Sigmoid colon (tissue), 7 donors: Measurements from ENCODE around the gene C1orf74. TPM values are rescaled to one million over a fixed set of nuclear protein-coding genes. Genes with fewer than 3 reads are reported as not detected.

Source experiments
- DNase-seq: peaks from one replicate; pipeline ENCODE4 v3.0.0-alpha.2; 2019
- H3K27ac ChIP-seq, 4 donors: fragments of 200-600 bp; sonication (generic); one replicate each; pipeline ENCODE4 v1.5.1; 2016 to 2019; ENCODE audit warnings: mild to moderate bottlenecking in 1 of 4
- H3K27me3 ChIP-seq, 3 donors: fragments of 200-600 bp; sonication (generic); one replicate each; pipeline ENCODE4 v1.5.1; 2019; ENCODE audit warnings: mild to moderate bottlenecking in 1 of 3
- H3K36me3 ChIP-seq, 4 donors: fragments of 200-600 bp; sonication (generic); one replicate each; pipeline ENCODE4 v1.5.1; 2016 to 2019
- H3K4me1 ChIP-seq, 4 donors: fragments of 200-600 bp; sonication (generic); one replicate each; pipeline ENCODE4 v1.5.1; 2017 to 2019
- H3K4me3 ChIP-seq, 4 donors: fragments of 200-600 bp; sonication (generic); one replicate each; pipeline ENCODE4 v1.5.1; 2017 to 2019; ENCODE audit warnings: mild to moderate bottlenecking in 2 of 4, moderate library complexity in 1 of 4
- H3K9me3 ChIP-seq, 4 donors: fragments of 200-600 bp in 3 of 4; sonication (generic) in 3 of 4; one replicate each; pipeline versions ENCODE4 v1.5.1 to v1.6.1; 2013 to 2019
- EP300 ChIP-seq, 4 donors: sonication (generic); formaldehyde crosslinking; IDR thresholded peaks; one replicate each; pipeline ENCODE4 v1.6.1; 2017; ENCODE audit warnings: antibody characterized with exemption in 4 of 4
- POLR2A ChIP-seq, 2 donors: fragments of 450-650 bp; IDR thresholded peaks; one replicate each; pipeline ENCODE4 v1.6.1; 2016; ENCODE audit warnings: antibody characterized with exemption in 2 of 2, mild to moderate bottlenecking in 2 of 2, moderate library complexity in 2 of 2
- POLR2AphosphoS5 ChIP-seq, 4 donors: sonication (generic); formaldehyde crosslinking; IDR thresholded peaks; one replicate each; pipeline ENCODE4 v1.6.1; 2017; ENCODE audit warnings: antibody characterized with exemption in 4 of 4
- WGBS, 2 donors: extraction: QIAGEN DNeasy Blood & Tissue Kit; methylation state at CpG; one replicate each; pipeline ENCODE4 v1.1.7; 2013; 5-methylcytosine and 5-hydroxymethylcytosine counted together
- intact Hi-C: fragments of 100-400 bp; cut with DNase I; formaldehyde crosslinking; loops from one replicate; pipeline ENCODE4 v1.15.1; 2023
- polyA plus RNA-seq, 3 donors: library from polyadenylated mRNA; stranded (reverse); fragments of 200-250 nt; gene quantifications; one replicate each; pipeline ENCODE4 v1.2.3, GENCODE V29; 2013
- total RNA-seq, 4 donors: library from RNA; depleted of rRNA; stranded (reverse); fragments of >200 nt; gene quantifications; one replicate each; pipeline ENCODE4 v1.1.0, GENCODE V29; 2016
- TF ChIP-seq, protein P1 (sequence below), 4 experiments: fragments of 450-650 bp in 3 of 4; fragments of 200-600 bp in 1 of 4; IDR thresholded peaks; one replicate each; pipeline ENCODE4 v1.5.1; 2016 to 2019; ENCODE audit warnings: antibody characterized with exemption in 4 of 4, mild to moderate bottlenecking in 3 of 4, moderate library complexity in 2 of 4
- donor health status: healthy with polysubstance abuse.
- donor health status: Bipolar disorder and iron deficiency.
- donor health status: healthy.

The C1orf74 gene
- total and polyA plus RNA-seq, 7 donors = 0.28 to 1.8 (median 1.2) TPM

DNA sequence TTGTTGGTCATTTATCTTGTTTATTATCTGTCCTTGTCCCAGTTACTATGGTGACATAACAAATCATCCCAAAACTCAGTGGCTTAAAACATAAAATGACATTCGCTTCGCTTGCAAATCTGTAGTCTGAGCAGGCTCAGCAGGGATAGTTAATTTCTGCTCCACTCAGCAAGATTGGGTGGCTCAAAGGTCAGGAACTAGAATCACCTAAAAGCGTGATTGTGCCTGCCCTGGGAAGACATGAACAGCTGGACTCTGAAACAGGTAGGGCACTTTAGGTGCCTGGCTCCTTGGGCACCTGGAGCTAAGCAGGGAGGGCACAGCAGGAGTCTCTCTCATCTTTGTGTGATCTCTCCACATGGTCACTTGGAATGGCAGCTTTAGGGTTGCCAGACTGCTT is 43.2 kb downstream of the C1orf74 start:
- TF ChIP-seq, protein P1, sequence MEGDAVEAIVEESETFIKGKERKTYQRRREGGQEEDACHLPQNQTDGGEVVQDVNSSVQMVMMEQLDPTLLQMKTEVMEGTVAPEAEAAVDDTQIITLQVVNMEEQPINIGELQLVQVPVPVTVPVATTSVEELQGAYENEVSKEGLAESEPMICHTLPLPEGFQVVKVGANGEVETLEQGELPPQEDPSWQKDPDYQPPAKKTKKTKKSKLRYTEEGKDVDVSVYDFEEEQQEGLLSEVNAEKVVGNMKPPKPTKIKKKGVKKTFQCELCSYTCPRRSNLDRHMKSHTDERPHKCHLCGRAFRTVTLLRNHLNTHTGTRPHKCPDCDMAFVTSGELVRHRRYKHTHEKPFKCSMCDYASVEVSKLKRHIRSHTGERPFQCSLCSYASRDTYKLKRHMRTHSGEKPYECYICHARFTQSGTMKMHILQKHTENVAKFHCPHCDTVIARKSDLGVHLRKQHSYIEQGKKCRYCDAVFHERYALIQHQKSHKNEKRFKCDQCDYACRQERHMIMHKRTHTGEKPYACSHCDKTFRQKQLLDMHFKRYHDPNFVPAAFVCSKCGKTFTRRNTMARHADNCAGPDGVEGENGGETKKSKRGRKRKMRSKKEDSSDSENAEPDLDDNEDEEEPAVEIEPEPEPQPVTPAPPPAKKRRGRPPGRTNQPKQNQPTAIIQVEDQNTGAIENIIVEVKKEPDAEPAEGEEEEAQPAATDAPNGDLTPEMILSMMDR (IDR thresholded peaks at IDR 0.05) = no peak
- TF ChIP-seq EP300 (IDR thresholded peaks at IDR 0.05) (no peak), POLR2A (IDR thresholded peaks at IDR 0.05) (no peak), POLR2AphosphoS5 (IDR thresholded peaks at IDR 0.05) (no peak)
- Histone ChIP-seq H3K27ac (no peak overlapping the region), H3K9me3 (no peaks in the 10 kb centered on the region), H3K4me1 (peaks cover 0 to 15% (median 10%) of the 10 kb centered on the region in 4 donors), H3K4me3 (no peak overlapping the region), H3K27me3 (no peaks in the 10 kb centered on the region), H3K36me3 (no peaks in the 10 kb centered on the region)
- intact Hi-C loops = no loop called here
- 68 to 86% methylated on average over 3 of the region's 3 CpGs for WGBS, 2 donors
- DNase-seq = no peak

DNA sequence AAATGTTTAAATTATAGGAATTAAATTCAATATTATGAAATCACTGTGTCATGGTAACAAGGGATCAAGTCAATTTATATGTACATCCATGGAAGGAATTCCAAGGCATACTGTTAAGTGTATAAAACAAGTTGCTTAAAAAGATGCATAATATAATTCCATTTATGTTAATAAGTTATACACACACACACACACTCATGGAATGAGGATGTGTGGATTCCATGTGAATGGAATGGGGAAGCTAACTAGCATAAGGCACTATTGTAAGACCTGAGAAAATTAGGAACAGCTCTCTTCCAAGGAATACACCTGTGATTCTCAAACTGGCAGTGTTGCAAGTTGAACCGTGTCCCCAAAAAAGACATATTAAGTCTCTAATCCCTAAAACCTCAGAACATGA is 46.1 kb downstream of the C1orf74 start:
- intact Hi-C loops = no loop called here
- 90 to 91% methylated on average over 1 of the region's 1 CpG for WGBS, 2 donors
- H3K4me1 ChIP-seq = peaks cover 0 to 26% (median 16%) of the 10 kb centered on the region in 4 donors
- no peaks in the 10 kb centered on the region for H3K9me3 ChIP-seq
- no peak for TF ChIP-seq POLR2A (IDR thresholded peaks at IDR 0.05)
- no peak for TF ChIP-seq POLR2AphosphoS5 (IDR thresholded peaks at IDR 0.05)
- TF ChIP-seq EP300 (IDR thresholded peaks at IDR 0.05) = no peak
- TF ChIP-seq, protein P1 (IDR thresholded peaks at IDR 0.05) = no peak
- DNase-seq = no peak
- H3K36me3 ChIP-seq = no peaks in the 10 kb centered on the region
- H3K4me3 ChIP-seq = no peak overlapping the region
- no peak overlapping the region for H3K27ac ChIP-seq
- no peaks in the 10 kb centered on the region for H3K27me3 ChIP-seq

DNA sequence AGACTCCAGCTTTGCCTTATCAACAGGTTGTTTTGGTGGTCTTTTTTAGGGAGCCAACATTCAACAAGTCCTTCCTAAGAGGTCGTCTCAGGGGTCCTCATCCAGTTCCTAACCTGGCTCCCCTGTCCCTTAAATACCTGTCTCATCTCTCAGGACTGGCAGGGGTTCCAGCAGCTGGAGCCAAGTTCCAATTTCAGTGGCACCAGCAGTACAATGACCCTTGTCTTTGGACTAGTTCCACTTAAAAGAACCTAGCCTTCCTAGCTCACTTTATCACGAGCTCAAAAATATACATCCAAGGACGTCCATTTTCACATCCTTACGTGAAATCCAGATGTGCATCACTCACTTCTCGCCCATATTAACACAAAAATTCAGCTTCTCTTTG is 47.2 kb downstream of the C1orf74 start:
- Histone ChIP-seq H3K4me3 (no peak overlapping the region), H3K27ac (no peak overlapping the region), H3K36me3 (no peaks in the 10 kb centered on the region), H3K9me3 (no peaks in the 10 kb centered on the region), H3K4me1 (peaks cover 0 to 21% (median 11%) of the 10 kb centered on the region in 4 donors), H3K27me3 (no peaks in the 10 kb centered on the region)
- intact Hi-C loops = no loop called here
- WGBS, 2 donors = 82 to 86% methylated on average over 5 of the region's 5 CpGs
- TF ChIP-seq POLR2AphosphoS5 (IDR thresholded peaks at IDR 0.05) (no peak), POLR2A (IDR thresholded peaks at IDR 0.05) (no peak), EP300 (IDR thresholded peaks at IDR 0.05) (no peak)
- TF ChIP-seq, protein P1 (IDR thresholded peaks at IDR 0.05) = no peak
- no peak for DNase-seq

DNA sequence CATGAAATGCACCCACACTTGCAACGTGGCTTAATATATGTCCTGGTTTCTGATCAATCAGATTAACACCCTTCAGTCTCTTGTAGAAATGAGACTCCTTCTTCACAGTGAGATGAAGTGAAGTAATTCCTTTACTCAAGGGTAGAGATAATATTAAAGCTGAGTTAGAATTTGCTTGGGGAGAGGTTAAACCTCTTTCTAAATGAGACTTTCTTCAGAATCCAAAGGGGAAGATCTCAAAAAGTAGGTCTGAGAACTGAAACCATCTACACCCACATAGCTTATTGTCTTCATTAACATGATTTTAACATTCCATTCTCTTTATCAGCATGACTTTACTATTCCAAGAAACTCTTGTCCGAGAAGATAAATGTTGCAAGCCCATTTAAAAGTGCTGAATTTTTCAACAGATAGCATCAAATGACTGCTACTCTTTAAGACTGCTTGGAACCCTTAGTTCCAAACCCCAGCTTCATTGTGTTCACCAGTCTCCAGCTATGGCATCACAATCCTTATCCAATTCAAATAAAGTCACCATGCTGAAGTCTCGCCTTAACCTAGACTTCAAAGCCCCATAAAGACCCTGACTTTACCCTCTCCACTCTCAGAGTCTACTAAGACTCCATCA is 47.8 kb downstream of the C1orf74 start:
- H3K4me3 ChIP-seq = no peak overlapping the region
- peaks cover 0 to 16% (median 6%) of the 10 kb centered on the region in 4 donors for H3K4me1 ChIP-seq
- H3K27me3 ChIP-seq = no peaks in the 10 kb centered on the region
- TF ChIP-seq EP300 (IDR thresholded peaks at IDR 0.05) (no peak), POLR2A (IDR thresholded peaks at IDR 0.05) (no peak), POLR2AphosphoS5 (IDR thresholded peaks at IDR 0.05) (no peak)
- TF ChIP-seq, protein P1 (IDR thresholded peaks at IDR 0.05) = no peak
- 73 to 77% methylated on average over 3 of the region's 3 CpGs for WGBS, 2 donors
- no peak overlapping the region for H3K27ac ChIP-seq
- intact Hi-C loops = no loop called here
- H3K36me3 ChIP-seq = no peaks in the 10 kb centered on the region
- no peaks in the 10 kb centered on the region for H3K9me3 ChIP-seq
- no peak for DNase-seq
